Sigmoid colon (tissue), 7 donors: ENCODE data around the gene UBE2D3. TPM values are rescaled to one million over a fixed set of nuclear protein-coding genes. Genes with fewer than 3 reads are reported as not detected.

Experiments
- DNase-seq: peaks from one replicate; pipeline ENCODE4 v3.0.0-alpha.2; 2019
- H3K27ac ChIP-seq, 4 donors: fragments of 200-600 bp; sonication (generic); one replicate each; pipeline ENCODE4 v1.5.1; 2016 to 2019; ENCODE audit warnings: mild to moderate bottlenecking in 1 of 4
- H3K27me3 ChIP-seq, 3 donors: fragments of 200-600 bp; sonication (generic); one replicate each; pipeline ENCODE4 v1.5.1; 2019; ENCODE audit warnings: mild to moderate bottlenecking in 1 of 3
- H3K36me3 ChIP-seq, 4 donors: fragments of 200-600 bp; sonication (generic); one replicate each; pipeline ENCODE4 v1.5.1; 2016 to 2019
- H3K4me1 ChIP-seq, 4 donors: fragments of 200-600 bp; sonication (generic); one replicate each; pipeline ENCODE4 v1.5.1; 2017 to 2019
- H3K4me3 ChIP-seq, 4 donors: fragments of 200-600 bp; sonication (generic); one replicate each; pipeline ENCODE4 v1.5.1; 2017 to 2019; ENCODE audit warnings: mild to moderate bottlenecking in 2 of 4, moderate library complexity in 1 of 4
- H3K9me3 ChIP-seq, 4 donors: fragments of 200-600 bp in 3 of 4; sonication (generic) in 3 of 4; one replicate each; pipeline versions ENCODE4 v1.5.1 to v1.6.1; 2013 to 2019
- EP300 ChIP-seq, 4 donors: sonication (generic); formaldehyde crosslinking; IDR thresholded peaks; one replicate each; pipeline ENCODE4 v1.6.1; 2017; ENCODE audit warnings: antibody characterized with exemption in 4 of 4
- POLR2A ChIP-seq, 2 donors: fragments of 450-650 bp; IDR thresholded peaks; one replicate each; pipeline ENCODE4 v1.6.1; 2016; ENCODE audit warnings: antibody characterized with exemption in 2 of 2, mild to moderate bottlenecking in 2 of 2, moderate library complexity in 2 of 2
- POLR2AphosphoS5 ChIP-seq, 4 donors: sonication (generic); formaldehyde crosslinking; IDR thresholded peaks; one replicate each; pipeline ENCODE4 v1.6.1; 2017; ENCODE audit warnings: antibody characterized with exemption in 4 of 4
- WGBS, 2 donors: extraction: QIAGEN DNeasy Blood & Tissue Kit; methylation state at CpG; one replicate each; pipeline ENCODE4 v1.1.7; 2013; 5-methylcytosine and 5-hydroxymethylcytosine counted together
- intact Hi-C: fragments of 100-400 bp; cut with DNase I; formaldehyde crosslinking; loops from one replicate; pipeline ENCODE4 v1.15.1; 2023
- polyA plus RNA-seq, 3 donors: library from polyadenylated mRNA; stranded (reverse); fragments of 200-250 nt; gene quantifications; one replicate each; pipeline ENCODE4 v1.2.3, GENCODE V29; 2013
- total RNA-seq, 4 donors: library from RNA; depleted of rRNA; stranded (reverse); fragments of >200 nt; gene quantifications; one replicate each; pipeline ENCODE4 v1.1.0, GENCODE V29; 2016
- TF ChIP-seq, protein P1 (sequence below), 4 experiments: fragments of 450-650 bp in 3 of 4; fragments of 200-600 bp in 1 of 4; IDR thresholded peaks; one replicate each; pipeline ENCODE4 v1.5.1; 2016 to 2019; ENCODE audit warnings: antibody characterized with exemption in 4 of 4, mild to moderate bottlenecking in 3 of 4, moderate library complexity in 2 of 4
- donor health status: healthy with polysubstance abuse.
- donor health status: Bipolar disorder and iron deficiency.
- donor health status: healthy.

Gene UBE2D3
- total and polyA plus RNA-seq, 7 donors: 206 to 404 (median 313) TPM

DNA sequence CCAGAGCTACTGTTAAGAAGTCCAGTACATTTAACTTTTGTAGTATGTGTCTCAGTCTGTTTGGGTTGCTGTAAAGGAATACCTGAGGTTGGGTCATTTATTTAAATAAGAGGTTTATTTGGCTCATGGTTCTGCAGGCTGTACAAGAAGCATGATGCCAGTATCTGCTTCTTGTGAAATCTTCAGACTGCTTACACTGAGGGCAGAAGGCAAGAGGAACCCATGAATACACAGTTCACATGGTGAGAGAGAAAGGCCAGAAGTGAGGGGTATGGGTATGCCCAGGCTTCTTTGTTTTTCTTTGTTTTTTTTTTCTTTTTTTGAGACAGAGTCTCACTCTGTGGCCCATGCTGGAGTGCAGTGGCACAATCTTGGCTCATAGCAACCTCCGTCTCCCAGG lies 35.4 kb upstream of the UBE2D3 start:
- Histone ChIP-seq H3K27me3 (no peaks in the 10 kb centered on the region), H3K36me3 (no peaks in the 10 kb centered on the region), H3K27ac (no peak overlapping the region), H3K4me1 (peaks cover 0 to 4% (median under 1%) of the 10 kb centered on the region in 4 donors), H3K9me3 (peaks cover 0 to 5% (median under 1%) of the 10 kb centered on the region in 4 donors), H3K4me3 (no peak overlapping the region)
- 98% methylated on average over 1 of the region's 1 CpG for WGBS, 2 donors
- intact Hi-C loops: loop anchor here (10.0 kb wide), 1 partner anchor 212 kb away; the partner anchor contains the start of gene SLC9B2
- DNase-seq: no peak
- no peak for TF ChIP-seq EP300 (IDR thresholded peaks at IDR 0.05)
- TF ChIP-seq POLR2AphosphoS5 (IDR thresholded peaks at IDR 0.05): no peak
- TF ChIP-seq, protein P1, sequence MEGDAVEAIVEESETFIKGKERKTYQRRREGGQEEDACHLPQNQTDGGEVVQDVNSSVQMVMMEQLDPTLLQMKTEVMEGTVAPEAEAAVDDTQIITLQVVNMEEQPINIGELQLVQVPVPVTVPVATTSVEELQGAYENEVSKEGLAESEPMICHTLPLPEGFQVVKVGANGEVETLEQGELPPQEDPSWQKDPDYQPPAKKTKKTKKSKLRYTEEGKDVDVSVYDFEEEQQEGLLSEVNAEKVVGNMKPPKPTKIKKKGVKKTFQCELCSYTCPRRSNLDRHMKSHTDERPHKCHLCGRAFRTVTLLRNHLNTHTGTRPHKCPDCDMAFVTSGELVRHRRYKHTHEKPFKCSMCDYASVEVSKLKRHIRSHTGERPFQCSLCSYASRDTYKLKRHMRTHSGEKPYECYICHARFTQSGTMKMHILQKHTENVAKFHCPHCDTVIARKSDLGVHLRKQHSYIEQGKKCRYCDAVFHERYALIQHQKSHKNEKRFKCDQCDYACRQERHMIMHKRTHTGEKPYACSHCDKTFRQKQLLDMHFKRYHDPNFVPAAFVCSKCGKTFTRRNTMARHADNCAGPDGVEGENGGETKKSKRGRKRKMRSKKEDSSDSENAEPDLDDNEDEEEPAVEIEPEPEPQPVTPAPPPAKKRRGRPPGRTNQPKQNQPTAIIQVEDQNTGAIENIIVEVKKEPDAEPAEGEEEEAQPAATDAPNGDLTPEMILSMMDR (IDR thresholded peaks at IDR 0.05): no peak
- no peak for TF ChIP-seq POLR2A (IDR thresholded peaks at IDR 0.05)

DNA sequence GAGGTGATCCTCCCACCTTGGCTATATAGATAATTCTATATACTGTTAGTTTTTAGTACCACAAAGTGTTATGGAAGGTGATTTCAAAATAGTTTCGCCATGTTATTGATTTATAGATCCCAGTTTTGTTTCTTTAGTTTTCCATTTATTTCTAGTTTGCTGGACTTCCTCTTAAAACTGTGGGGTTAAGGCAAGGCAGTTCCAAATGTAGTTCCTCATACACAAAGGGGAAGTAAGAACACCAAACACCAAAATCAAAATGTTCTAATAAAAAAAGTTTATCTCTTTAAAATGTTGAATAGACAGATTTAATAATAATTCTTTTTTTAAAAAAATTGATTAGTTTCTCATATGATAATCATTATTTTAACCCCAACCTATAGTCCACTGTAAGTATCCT lies 34.7 kb upstream of the UBE2D3 start:
- intact Hi-C loops: loop anchor here (10.0 kb wide), 1 partner anchor 213 kb away; the partner anchor contains the start of gene SLC9B2
- DNase-seq: no peak
- H3K36me3 ChIP-seq: no peaks in the 10 kb centered on the region
- peaks cover 0 to 5% (median under 1%) of the 10 kb centered on the region in 4 donors for H3K9me3 ChIP-seq
- H3K4me1 ChIP-seq: no peaks in the 10 kb centered on the region
- WGBS, 2 donors: 76 to 87% methylated on average over 1 of the region's 1 CpG
- TF ChIP-seq POLR2A (IDR thresholded peaks at IDR 0.05) (no peak), EP300 (IDR thresholded peaks at IDR 0.05) (no peak), POLR2AphosphoS5 (IDR thresholded peaks at IDR 0.05) (no peak)
- TF ChIP-seq, protein P1 (IDR thresholded peaks at IDR 0.05): no peak
- H3K27me3 ChIP-seq: no peaks in the 10 kb centered on the region
- no peak overlapping the region for H3K27ac ChIP-seq
- H3K4me3 ChIP-seq: no peak overlapping the region

DNA sequence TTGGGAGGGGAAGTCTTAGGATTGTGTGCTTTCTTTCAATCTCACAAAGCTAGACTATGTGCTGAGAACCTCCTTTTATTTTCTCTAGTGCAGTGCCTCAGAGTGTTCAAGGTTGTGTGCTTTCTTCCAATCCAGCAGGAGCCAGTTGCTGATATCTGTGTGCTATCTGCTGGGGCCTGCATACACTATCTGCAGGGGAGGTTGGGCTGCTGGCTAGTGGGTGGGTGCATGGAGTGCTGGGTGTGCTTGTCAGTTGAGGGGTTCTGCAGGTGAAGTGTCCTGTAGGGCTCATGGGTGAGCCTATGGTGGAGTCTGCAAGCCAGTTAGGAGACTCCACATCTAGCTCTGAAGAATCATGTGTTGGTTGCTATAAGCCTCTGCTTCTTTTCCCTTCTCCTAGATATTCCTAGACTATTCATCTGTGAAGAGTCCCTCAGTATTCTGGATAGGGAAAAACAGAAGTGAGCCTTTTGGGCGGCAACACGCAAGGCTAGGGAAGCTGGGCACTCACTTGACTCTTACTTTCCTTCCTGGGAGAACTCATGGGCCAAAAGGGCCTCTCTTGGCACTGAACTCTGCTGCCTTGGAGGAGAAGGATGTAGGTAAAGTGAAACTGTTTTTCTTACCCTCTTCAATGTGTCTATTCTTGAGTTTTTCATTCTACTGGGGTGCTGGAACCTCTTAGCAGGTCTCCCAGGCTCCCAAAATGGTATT lies 33.4 kb upstream of the UBE2D3 start:
- H3K27me3 ChIP-seq: no peaks in the 10 kb centered on the region
- 90 to 91% methylated on average over 2 of the region's 2 CpGs for WGBS, 2 donors
- H3K9me3 ChIP-seq: peaks cover 0 to 5% (median under 1%) of the 10 kb centered on the region in 4 donors
- no peak overlapping the region for H3K27ac ChIP-seq
- no peaks in the 10 kb centered on the region for H3K36me3 ChIP-seq
- H3K4me1 ChIP-seq: no peaks in the 10 kb centered on the region
- no peak for DNase-seq
- no peak overlapping the region for H3K4me3 ChIP-seq
- TF ChIP-seq EP300 (IDR thresholded peaks at IDR 0.05): no peak
- TF ChIP-seq, protein P1 (IDR thresholded peaks at IDR 0.05): no peak
- TF ChIP-seq POLR2AphosphoS5 (IDR thresholded peaks at IDR 0.05): no peak
- intact Hi-C loops: loop anchor here (10.0 kb wide), 1 partner anchor 214 kb away; the partner anchor contains the start of gene SLC9B2

DNA sequence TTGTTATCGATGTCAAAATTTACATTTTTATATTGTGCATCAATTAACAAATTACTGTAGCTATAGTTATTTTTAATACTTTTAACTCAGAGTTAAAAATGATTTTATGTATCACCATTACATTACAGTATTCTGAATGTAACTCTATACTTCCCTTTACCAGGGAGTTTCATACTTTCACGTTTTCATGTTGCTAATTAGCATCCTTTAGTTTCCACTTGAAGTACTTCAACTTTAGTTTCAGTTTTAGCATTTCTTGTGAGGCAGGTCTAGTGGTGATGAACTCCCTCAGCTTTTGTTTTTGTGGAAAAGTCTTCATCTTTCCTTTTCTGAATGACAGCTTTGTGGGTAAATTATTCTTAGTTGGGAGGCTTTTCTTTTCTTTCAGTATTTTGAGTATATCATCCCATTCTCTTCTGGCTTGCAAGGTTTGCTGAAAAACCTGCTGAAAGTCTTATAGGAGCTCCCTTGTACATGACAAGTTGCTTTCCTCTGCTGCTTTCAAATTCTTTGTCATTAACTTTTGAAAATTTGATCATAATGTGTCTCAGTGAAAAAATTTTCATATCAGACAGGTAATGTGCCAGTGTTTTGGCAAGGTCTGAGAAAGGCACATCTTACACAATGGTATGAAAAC lies 31.6 kb upstream of the UBE2D3 start:
- DNase-seq: no peak
- no peaks in the 10 kb centered on the region for H3K27me3 ChIP-seq
- no peak overlapping the region for H3K4me3 ChIP-seq
- H3K9me3 ChIP-seq: peaks cover 0 to 5% (median under 1%) of the 10 kb centered on the region in 4 donors
- intact Hi-C loops: no loop called here
- H3K4me1 ChIP-seq: no peaks in the 10 kb centered on the region
- no peaks in the 10 kb centered on the region for H3K36me3 ChIP-seq
- no peak overlapping the region for H3K27ac ChIP-seq
- TF ChIP-seq EP300 (IDR thresholded peaks at IDR 0.05) (no peak), POLR2AphosphoS5 (IDR thresholded peaks at IDR 0.05) (no peak), POLR2A (IDR thresholded peaks at IDR 0.05) (no peak)
- TF ChIP-seq, protein P1 (IDR thresholded peaks at IDR 0.05): no peak
- WGBS, 2 donors: 84 to 95% methylated on average over 2 of the region's 2 CpGs
